Measurements from ENCODE around the gene MLXIP.

DNA sequence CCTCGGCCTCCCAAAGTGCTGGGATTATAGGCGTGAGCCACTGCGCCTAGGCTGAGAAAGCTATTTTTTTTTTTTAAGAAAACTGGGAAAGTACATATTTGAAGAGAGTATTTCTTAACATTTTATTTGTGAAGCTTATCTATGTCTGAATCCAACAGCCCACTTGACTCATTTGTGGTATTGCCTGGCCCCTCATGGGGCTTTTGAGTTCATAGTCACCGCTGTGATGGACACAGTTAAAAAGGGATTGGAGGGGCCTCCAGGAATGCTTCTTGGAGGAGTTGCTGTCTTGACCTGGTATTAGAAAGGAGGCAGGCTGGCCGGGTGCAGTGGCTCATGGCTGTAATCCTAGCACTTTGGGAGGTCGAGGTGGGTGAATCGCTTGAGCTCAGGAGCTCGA is 30.4 kb upstream of the MLXIP start:
- TF ChIP-seq, protein P1, sequence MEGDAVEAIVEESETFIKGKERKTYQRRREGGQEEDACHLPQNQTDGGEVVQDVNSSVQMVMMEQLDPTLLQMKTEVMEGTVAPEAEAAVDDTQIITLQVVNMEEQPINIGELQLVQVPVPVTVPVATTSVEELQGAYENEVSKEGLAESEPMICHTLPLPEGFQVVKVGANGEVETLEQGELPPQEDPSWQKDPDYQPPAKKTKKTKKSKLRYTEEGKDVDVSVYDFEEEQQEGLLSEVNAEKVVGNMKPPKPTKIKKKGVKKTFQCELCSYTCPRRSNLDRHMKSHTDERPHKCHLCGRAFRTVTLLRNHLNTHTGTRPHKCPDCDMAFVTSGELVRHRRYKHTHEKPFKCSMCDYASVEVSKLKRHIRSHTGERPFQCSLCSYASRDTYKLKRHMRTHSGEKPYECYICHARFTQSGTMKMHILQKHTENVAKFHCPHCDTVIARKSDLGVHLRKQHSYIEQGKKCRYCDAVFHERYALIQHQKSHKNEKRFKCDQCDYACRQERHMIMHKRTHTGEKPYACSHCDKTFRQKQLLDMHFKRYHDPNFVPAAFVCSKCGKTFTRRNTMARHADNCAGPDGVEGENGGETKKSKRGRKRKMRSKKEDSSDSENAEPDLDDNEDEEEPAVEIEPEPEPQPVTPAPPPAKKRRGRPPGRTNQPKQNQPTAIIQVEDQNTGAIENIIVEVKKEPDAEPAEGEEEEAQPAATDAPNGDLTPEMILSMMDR (IDR thresholded peaks at IDR 0.05; ENCODE audit: control extremely low read depth in 1 of 3, insufficient read depth in 1 of 3, low read depth in 1 of 3, low read length in 3 of 3), result no peak
- TF ChIP-seq BRCA1 (IDR thresholded peaks at IDR 0.05; ENCODE audit: low read depth, low read length) (no peak), POLR2A (IDR thresholded peaks at IDR 0.05; ENCODE audit: control extremely low read depth in 1 of 2, low read depth in 2 of 2, low read length in 2 of 2) (no peak), SIN3A (conservative IDR thresholded peaks at IDR 0.05 in 1 of 2, IDR thresholded peaks at IDR 0.05 in 1 of 2; ENCODE audit: low read depth in 1 of 2, low read length in 2 of 2) (no peak)
